Smooth muscle cell (in vitro differentiated cells): Measurements from ENCODE around the gene DGKI. TPM values are rescaled to one million over a fixed set of nuclear protein-coding genes. Genes with fewer than 3 reads are reported as not detected.

ENCODE experiments used
- DNase-seq: peaks from one replicate; lab custom pipeline; 2025; ENCODE audit not compliant: unreplicated experiment; lab: John Stamatoyannopoulos, UW
- H2AFZ ChIP-seq: fragments of 200-600 bp; sonication (generic); 2 replicates; pipeline ENCODE4 v1.6.0; 2016; ENCODE audit warnings: antibody characterized with exemption, low read depth, mild to moderate bottlenecking
- H3F3A ChIP-seq: fragments of 200-600 bp; sonication (generic); 2 replicates; pipeline ENCODE4 v1.6.0; 2017; ENCODE audit warnings: antibody characterized with exemption, low read depth
- H3K27ac ChIP-seq: fragments of 200-600 bp; sonication (generic); 2 replicates; pipeline ENCODE4 v1.5.1; 2016; ENCODE audit warnings: low read depth, mild to moderate bottlenecking
- H3K27me3 ChIP-seq: fragments of 200-600 bp; sonication (generic); 2 replicates; pipeline ENCODE4 v1.6.1; 2016; ENCODE audit warnings: low read depth, mild to moderate bottlenecking
- H3K36me3 ChIP-seq: fragments of 200-600 bp; sonication (generic); 2 replicates; pipeline ENCODE4 v1.5.1; 2016; ENCODE audit warnings: low read depth
- H3K4me1 ChIP-seq: fragments of 200-600 bp; sonication (generic); 2 replicates; pipeline ENCODE4 v1.5.1; 2016; ENCODE audit warnings: low read depth
- H3K4me2 ChIP-seq: fragments of 200-600 bp; sonication (generic); 2 replicates; pipeline ENCODE4 v1.6.0; 2016; ENCODE audit warnings: mild to moderate bottlenecking
- H3K4me3 ChIP-seq: fragments of 200-600 bp; sonication (generic); 2 replicates; pipeline ENCODE4 v1.5.1; 2016; ENCODE audit warnings: mild to moderate bottlenecking
- H3K79me2 ChIP-seq: fragments of 200-600 bp; sonication (generic); 2 replicates; pipeline ENCODE4 v1.6.0; 2016; ENCODE audit warnings: low read depth, mild to moderate bottlenecking
- H3K9ac ChIP-seq: fragments of 200-600 bp; sonication (generic); 2 replicates; pipeline ENCODE4 v1.6.0; 2016; ENCODE audit warnings: low read depth
- H3K9me3 ChIP-seq: fragments of 200-600 bp; sonication (generic); replicated peaks from 2 replicates; pipeline ENCODE4 v1.5.1; 2016; ENCODE audit warnings: low read depth
- H4K20me1 ChIP-seq: fragments of 200-600 bp; sonication (generic); 2 replicates; pipeline ENCODE4 v1.6.0; 2016; ENCODE audit warnings: low read depth
- CTCF ChIP-seq: fragments of 200-600 bp; sonication (generic); IDR thresholded peaks from 2 replicates; pipeline ENCODE4 v1.5.1; 2017; ENCODE audit warnings: borderline replicate concordance, mild to moderate bottlenecking, antibody characterized with exemption; ENCODE audit not compliant: insufficient read depth, poor library complexity, severe bottlenecking
- WGBS: methylation state at CpG from one replicate; pipeline ENCODE4 v1.1.7; 2016; ENCODE audit warnings: low lambda C conversion rate; 5-methylcytosine and 5-hydroxymethylcytosine counted together
- polyA plus RNA-seq: library from polyadenylated mRNA; unstranded; fragments of >200 nt; fragmentation: Nextera tagmentation; extraction: Ambion mirVana; gene quantifications from 2 replicates; pipeline ENCODE4 v1.2.1, GENCODE V29; 2016
- total RNA-seq: library from RNA; depleted of rRNA; stranded (reverse); fragments of >200 nt; gene quantifications from 2 replicates; pipeline ENCODE4 v1.2.3, GENCODE V29; 2014

DGKI gene
- total and polyA plus RNA-seq, 2 experiments from 2014 or later = 2.5 to 6.2 TPM

GRCh38 chr7:137597856-137598255 lies 248.9 kb downstream of the DGKI start:
- H3K9ac ChIP-seq = no peak overlapping the region
- no peak overlapping the region for H2AFZ ChIP-seq
- H3K36me3 ChIP-seq = no peaks in the 10 kb centered on the region
- no peak overlapping the region for H3K4me3 ChIP-seq
- H3K4me1 ChIP-seq = no peaks in the 10 kb centered on the region
- H4K20me1 ChIP-seq = no peaks in the 10 kb centered on the region
- no peaks in the 10 kb centered on the region for H3K9me3 ChIP-seq
- no peak for TF ChIP-seq CTCF
- H3F3A ChIP-seq = no peaks in the 10 kb centered on the region
- DNase-seq = no peak
- no peaks in the 10 kb centered on the region for H3K27me3 ChIP-seq
- whole genome bisulfite sequencing = 83% methylated on average over 4 of the region's 4 CpGs
- H3K4me2 ChIP-seq = no peak overlapping the region
- H3K79me2 ChIP-seq = no peaks in the 10 kb centered on the region
- no peak overlapping the region for H3K27ac ChIP-seq

- no peaks in the 10 kb centered on the region for H3K36me3 ChIP-seq
- no peaks in the 10 kb centered on the region for H3F3A ChIP-seq
- no peak overlapping the region for H3K4me3 ChIP-seq
- no peaks in the 10 kb centered on the region for H3K79me2 ChIP-seq
- no peak overlapping the region for H3K9ac ChIP-seq
- no peaks in the 10 kb centered on the region for H4K20me1 ChIP-seq
- no peaks in the 10 kb centered on the region for H3K9me3 ChIP-seq
- no peak for DNase-seq
- H3K27ac ChIP-seq = no peak overlapping the region
- 84% methylated on average over 5 of the region's 5 CpGs for WGBS
- peaks cover 29% of the 10 kb centered on the region for H3K4me1 ChIP-seq
- H2AFZ ChIP-seq = no peak overlapping the region
- no peak for TF ChIP-seq CTCF
- no peaks in the 10 kb centered on the region for H3K27me3 ChIP-seq
- no peak overlapping the region for H3K4me2 ChIP-seq
Observed at GRCh38 chr7:137593115-137593711, 253.6 kb downstream of the DGKI start.

- Histone ChIP-seq H3K4me2 (peak overlapping the region; percentile 71), H3K4me1 (peaks cover 29% of the 10 kb centered on the region), H3K9me3 (no peaks in the 10 kb centered on the region), H3K9ac (peak overlapping the region; percentile 27), H3K79me2 (no peaks in the 10 kb centered on the region), H3K27ac (peak overlapping the region; percentile 86), H4K20me1 (no peaks in the 10 kb centered on the region), H3K4me3 (no peak overlapping the region), H3F3A (no peaks in the 10 kb centered on the region), H3K36me3 (no peaks in the 10 kb centered on the region), H2AFZ (peak overlapping the region; percentile 6), H3K27me3 (no peaks in the 10 kb centered on the region)
- TF ChIP-seq CTCF = peak; percentile 90
- 12% methylated on average over 6 of the region's 6 CpGs for WGBS
- no peak for DNase-seq
Observed at GRCh38 chr7:137592232-137592896, 254.4 kb downstream of the DGKI start.

- Histone ChIP-seq H3K4me1 (peaks cover 29% of the 10 kb centered on the region), H3K79me2 (no peaks in the 10 kb centered on the region), H3K27me3 (no peaks in the 10 kb centered on the region), H3K27ac (peak overlapping the region; percentile 86), H3K9me3 (no peaks in the 10 kb centered on the region), H3K4me3 (no peak overlapping the region), H3F3A (no peaks in the 10 kb centered on the region), H3K36me3 (no peaks in the 10 kb centered on the region), H4K20me1 (no peaks in the 10 kb centered on the region), H3K4me2 (peak overlapping the region; percentile 71), H3K9ac (peak overlapping the region; percentile 48), H2AFZ (peak overlapping the region; percentile 6)
- 15% methylated on average over 5 of the region's 5 CpGs for WGBS
- no peak for TF ChIP-seq CTCF
- no peak for DNase-seq
Observed at GRCh38 chr7:137591421-137591837, 255.3 kb downstream of the DGKI start.
